ENCODE data around the gene CDKL1.

CDKL1 gene

DNA sequence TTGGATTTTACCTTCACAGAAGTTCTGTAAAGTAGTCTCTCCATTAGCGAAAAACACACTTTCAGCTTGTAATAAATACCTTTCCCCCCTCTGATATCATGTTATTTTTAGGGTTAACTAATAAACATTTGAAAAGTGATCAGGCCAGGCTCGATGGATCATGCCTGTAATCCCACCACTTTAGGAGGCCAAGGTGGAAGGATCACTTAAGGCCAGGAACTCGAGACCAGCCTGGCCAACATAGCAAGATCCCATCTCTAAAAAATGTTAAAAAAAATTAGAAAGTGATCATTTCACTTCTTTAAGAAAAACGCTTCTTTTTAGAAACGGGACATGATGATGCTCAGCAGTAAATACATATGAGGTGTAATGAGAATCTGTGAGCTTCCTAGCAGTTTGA, 2.0 kb downstream of the CDKL1 start:
- no peak for DNase-seq (ENCODE audit: extremely low spot score)
- TF ChIP-seq ELF4 (IDR thresholded peaks at IDR 0.05) (no peak), FOXA1 (IDR thresholded peaks at IDR 0.05) (no peak), LEF1 (IDR thresholded peaks at IDR 0.05; ENCODE audit: borderline replicate concordance) (no peak), L3MBTL2 (conservative IDR thresholded peaks at IDR 0.05) (no peak), SUZ12 (IDR thresholded peaks at IDR 0.05) (no peak), BHLHE40 (IDR thresholded peaks at IDR 0.05; ENCODE audit: borderline replicate concordance) (no peak), FOXM1 (IDR thresholded peaks at IDR 0.05; ENCODE audit: borderline replicate concordance) (no peak), CTBP1 (IDR thresholded peaks at IDR 0.05; ENCODE audit: borderline replicate concordance) (no peak), FOXK2 (IDR thresholded peaks at IDR 0.05) (no peak)
- POLR2A ChIA-PET, result interaction anchor here (0.8 kb wide), 1 partner anchor 49 kb away, joined by 4 read pairs; no protein-coding TSS in a partner anchor
- CTCF ChIA-PET, result no interaction called here

GRCh38 chr14:50389668-50390441, 6.8 kb downstream of the CDKL1 start:
- no peak for DNase-seq (ENCODE audit: extremely low spot score)
- TF ChIP-seq FOXK2 (IDR thresholded peaks at IDR 0.05) (no peak), SUZ12 (IDR thresholded peaks at IDR 0.05) (no peak), LEF1 (IDR thresholded peaks at IDR 0.05; ENCODE audit: borderline replicate concordance) (no peak), NFRKB (IDR thresholded peaks at IDR 0.05) (no peak), BHLHE40 (IDR thresholded peaks at IDR 0.05; ENCODE audit: borderline replicate concordance) (no peak), ZNF384 (IDR thresholded peaks at IDR 0.05) (no peak), SP1 (IDR thresholded peaks at IDR 0.05) (no peak), FOXM1 (IDR thresholded peaks at IDR 0.05; ENCODE audit: borderline replicate concordance) (no peak), FOXA1 (IDR thresholded peaks at IDR 0.05) (no peak), CTBP1 (IDR thresholded peaks at IDR 0.05; ENCODE audit: borderline replicate concordance) (no peak), ARNT (IDR thresholded peaks at IDR 0.05) (no peak), L3MBTL2 (conservative IDR thresholded peaks at IDR 0.05) (no peak), ELF4 (IDR thresholded peaks at IDR 0.05) (no peak), TARDBP (IDR thresholded peaks at IDR 0.05) (no peak), HDGF (IDR thresholded peaks at IDR 0.05; ENCODE audit: borderline replicate concordance) (no peak)
- TF ChIP-seq, protein P1, sequence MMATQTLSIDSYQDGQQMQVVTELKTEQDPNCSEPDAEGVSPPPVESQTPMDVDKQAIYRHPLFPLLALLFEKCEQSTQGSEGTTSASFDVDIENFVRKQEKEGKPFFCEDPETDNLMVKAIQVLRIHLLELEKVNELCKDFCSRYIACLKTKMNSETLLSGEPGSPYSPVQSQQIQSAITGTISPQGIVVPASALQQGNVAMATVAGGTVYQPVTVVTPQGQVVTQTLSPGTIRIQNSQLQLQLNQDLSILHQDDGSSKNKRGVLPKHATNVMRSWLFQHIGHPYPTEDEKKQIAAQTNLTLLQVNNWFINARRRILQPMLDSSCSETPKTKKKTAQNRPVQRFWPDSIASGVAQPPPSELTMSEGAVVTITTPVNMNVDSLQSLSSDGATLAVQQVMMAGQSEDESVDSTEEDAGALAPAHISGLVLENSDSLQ (IDR thresholded peaks at IDR 0.05), result no peak
- CTCF ChIA-PET, result no interaction called here
- POLR2A ChIA-PET, result interaction anchor here (1.4 kb wide), 1 partner anchor 8 kb away, joined by 5 read pairs; no protein-coding TSS in a partner anchor

GRCh38 chr14:50388256-50388931, 8.3 kb downstream of the CDKL1 start:
- POLR2A ChIA-PET, result interaction anchor here (1.4 kb wide), 1 partner anchor 9 kb away, joined by 5 read pairs; no protein-coding TSS in a partner anchor
- CTCF ChIA-PET, result interaction anchor here (1.0 kb wide), 1 partner anchor 147 kb away, joined by 4 read pairs; no protein-coding TSS in a partner anchor
- TF ChIP-seq ELF4 (IDR thresholded peaks at IDR 0.05), result no peak
- TF ChIP-seq L3MBTL2 (conservative IDR thresholded peaks at IDR 0.05), result 0 out of 2 replicates have a peak, but pooled peaks have one; percentile 15
- TF ChIP-seq, protein P1 (IDR thresholded peaks at IDR 0.05), result peak; percentile 92
- DNase-seq (ENCODE audit: extremely low spot score), result peak; percentile 38

GRCh38 chr14:50387548-50387947, 9.1 kb downstream of the CDKL1 start:
- ChIA-PET POLR2A (no interaction called here), CTCF (no interaction called here)
- no peak for TF ChIP-seq FOXM1 (IDR thresholded peaks at IDR 0.05; ENCODE audit: borderline replicate concordance)
- TF ChIP-seq BHLHE40 (IDR thresholded peaks at IDR 0.05; ENCODE audit: borderline replicate concordance), result no peak
- TF ChIP-seq ZNF384 (IDR thresholded peaks at IDR 0.05), result no peak
- no peak for TF ChIP-seq FOXA1 (IDR thresholded peaks at IDR 0.05)
- TF ChIP-seq LEF1 (IDR thresholded peaks at IDR 0.05; ENCODE audit: borderline replicate concordance), result no peak
- TF ChIP-seq NFRKB (IDR thresholded peaks at IDR 0.05), result no peak
- TF ChIP-seq FOXK2 (IDR thresholded peaks at IDR 0.05), result no peak
- no peak for TF ChIP-seq HDGF (IDR thresholded peaks at IDR 0.05; ENCODE audit: borderline replicate concordance)
- TF ChIP-seq ARNT (IDR thresholded peaks at IDR 0.05), result no peak
- TF ChIP-seq, protein P1 (IDR thresholded peaks at IDR 0.05), result no peak
- TF ChIP-seq CTBP1 (IDR thresholded peaks at IDR 0.05; ENCODE audit: borderline replicate concordance), result no peak
- no peak for TF ChIP-seq SUZ12 (IDR thresholded peaks at IDR 0.05)
- no peak for TF ChIP-seq L3MBTL2 (conservative IDR thresholded peaks at IDR 0.05)
- no peak for DNase-seq (ENCODE audit: extremely low spot score)

DNA sequence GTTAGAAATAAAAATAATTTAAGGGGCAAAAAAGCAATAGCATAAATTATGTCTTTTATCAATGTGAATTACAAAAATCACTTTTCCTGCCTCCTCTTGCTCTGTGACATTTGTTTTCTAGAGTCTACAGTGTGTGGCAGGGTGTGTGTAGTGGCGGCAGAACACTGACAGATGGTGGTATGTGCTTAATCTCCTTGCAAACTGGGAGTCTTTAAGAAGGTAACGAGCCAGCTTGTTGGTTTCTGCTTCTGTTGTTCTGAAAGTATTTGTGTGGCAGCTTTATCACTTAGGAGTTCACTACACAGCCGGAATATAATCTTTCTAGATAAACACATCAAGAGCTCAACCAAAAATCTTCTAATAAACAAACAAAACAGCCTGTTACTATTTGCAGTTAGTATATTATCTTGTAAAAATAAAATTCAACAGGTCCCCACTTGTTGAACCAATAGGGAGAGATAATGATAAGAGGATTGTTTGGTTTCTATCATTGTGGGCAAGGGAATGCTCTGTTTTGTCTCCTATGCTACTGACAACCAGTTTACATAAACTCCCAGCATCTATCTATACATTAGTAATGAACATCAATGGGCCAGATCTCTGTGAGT, 13.0 kb downstream of the CDKL1 start:
- TF ChIP-seq ELF4 (IDR thresholded peaks at IDR 0.05) (no peak), ARNT (IDR thresholded peaks at IDR 0.05) (no peak), LEF1 (IDR thresholded peaks at IDR 0.05; ENCODE audit: borderline replicate concordance) (no peak)
- TF ChIP-seq, protein P1 (IDR thresholded peaks at IDR 0.05), result no peak
- CTCF ChIA-PET, result no interaction called here
- DNase-seq (ENCODE audit: extremely low spot score), result no peak
- POLR2A ChIA-PET, result interaction anchor here (1.5 kb wide), 1 partner anchor 12 kb away, joined by 3 read pairs; no protein-coding TSS in a partner anchor
